Sciatic nerve (tissue), 2 donors: ENCODE data around the gene CLCN1. TPM values are rescaled to one million over a fixed set of nuclear protein-coding genes. Genes with fewer than 3 reads are reported as not detected.
"Not testable (repeated sequence)": the region's sequence is repeated elsewhere in the genome, so short reads cannot be mapped to it uniquely, and the experiment has no call there.

Experiments used
- ATAC-seq: fragments of 200-7000 bp; cut with Tn5 transposase; one replicate; pipeline ENCODE4 v1.9.1; 2020; ENCODE audit warnings: mild to moderate bottlenecking, moderate library complexity
- DNase-seq: peaks from one replicate; pipeline ENCODE4 v3.0.0-alpha.2; 2020; ENCODE audit warnings: low spot score
- intact Hi-C: fragments of 100-400 bp; cut with DNase I; formaldehyde crosslinking; loops from one replicate; pipeline ENCODE4 v1.14.2; 2022
- total RNA-seq: library from RNA; stranded (reverse); fragmentation: NEBNext Ultra II Directional; extraction: Animal tissue kit (Norgen Biotek cat#: 25700); gene quantifications from one replicate; pipeline ENCODE4 v1.2.1, GENCODE V29; 2021
- donor health status: DM: no; HTN: no; CAD: no.
- donor health status: DM: no; HTN: no; CAD: no.

CLCN1 gene
- total RNA-seq, 1 donor from 2014 or later = not detected

GRCh38 chr7:143390104-143390772 lies 74.3 kb downstream of the CLCN1 start:
- ATAC-seq (no peak), DNase-seq (no peak)
- intact Hi-C loops = no loop called here

GRCh38 chr7:143390773-143391317 lies 74.9 kb downstream of the CLCN1 start:
- DNase-seq (no peak), ATAC-seq (no peak)
- intact Hi-C loops = no loop called here

GRCh38 chr7:143391462-143392404 lies 75.8 kb downstream of the CLCN1 start:
- intact Hi-C loops = no loop called here
- ATAC-seq = peak; percentile 90
- peak; percentile 80 for DNase-seq

- intact Hi-C loops, ATAC-seq, DNase-seq: not testable (repeated sequence)
Measured at GRCh38 chr7:143392427-143392826, 76.5 kb downstream of the CLCN1 start.

- intact Hi-C loops = no loop called here
- DNase-seq = no peak
- no peak for ATAC-seq
Measured at GRCh38 chr7:143392875-143393266, 77.0 kb downstream of the CLCN1 start.

GRCh38 chr7:143393267-143394041 lies 77.5 kb downstream of the CLCN1 start:
- ATAC-seq = no peak
- intact Hi-C loops = no loop called here
- DNase-seq = no peak

- ATAC-seq = no peak
- intact Hi-C loops = no loop called here
- no peak for DNase-seq
Measured at GRCh38 chr7:143394068-143394467, 78.2 kb downstream of the CLCN1 start.

- no peak for ATAC-seq
- intact Hi-C loops = no loop called here
- DNase-seq = no peak
Measured at GRCh38 chr7:143394777-143395176, 78.9 kb downstream of the CLCN1 start.

- no peak for DNase-seq
- intact Hi-C loops = no loop called here
- no peak for ATAC-seq
Measured at GRCh38 chr7:143395187-143396149, 79.6 kb downstream of the CLCN1 start.

- DNase-seq (no peak), ATAC-seq (no peak)
- intact Hi-C loops = no loop called here
Measured at GRCh38 chr7:143396182-143396581, 80.3 kb downstream of the CLCN1 start.

GRCh38 chr7:143396625-143397556 lies 81.0 kb downstream of the CLCN1 start:
- DNase-seq (no peak), ATAC-seq (no peak)
- intact Hi-C loops = no loop called here

- intact Hi-C loops = no loop called here
- ATAC-seq = no peak
- no peak for DNase-seq
Measured at GRCh38 chr7:143397710-143398530, 82.0 kb downstream of the CLCN1 start.

GRCh38 chr7:143398616-143399015 lies 82.7 kb downstream of the CLCN1 start:
- intact Hi-C loops = no loop called here
- no peak for DNase-seq
- ATAC-seq = no peak

GRCh38 chr7:143399151-143399550 lies 83.2 kb downstream of the CLCN1 start:
- DNase-seq = no peak
- intact Hi-C loops = no loop called here
- no peak for ATAC-seq

GRCh38 chr7:143399642-143400041 lies 83.7 kb downstream of the CLCN1 start:
- ATAC-seq = no peak
- no peak for DNase-seq
- intact Hi-C loops = no loop called here

- ATAC-seq = no peak
- DNase-seq = no peak
- intact Hi-C loops = no loop called here
Measured at GRCh38 chr7:143401265-143401664, 85.4 kb downstream of the CLCN1 start.
